ENCODE results near the gene ASIC1.

Gene ASIC1

GRCh38 chr12:50105913-50106450 is 48.6 kb downstream of the ASIC1 start:
- Histone ChIP-seq H3K36me3 (ENCODE audit: control insufficient read depth, low read depth, low read length) (peaks cover 8% of the 10 kb centered on the region), H3K9ac (ENCODE audit: low read length) (no peak overlapping the region), H3K27me3 (ENCODE audit: control insufficient read depth, insufficient read depth, low read length) (no peaks in the 10 kb centered on the region), H3K9me3 (ENCODE audit: control insufficient read depth, low read depth, low read length) (no peaks in the 10 kb centered on the region), H3K27ac (ENCODE audit: low read length) (no peak overlapping the region), H3K4me1 (ENCODE audit: control insufficient read depth, low read depth, low read length) (peaks cover 24% of the 10 kb centered on the region), H3K4me3 (ENCODE audit: low read length) (no peak overlapping the region)

DNA sequence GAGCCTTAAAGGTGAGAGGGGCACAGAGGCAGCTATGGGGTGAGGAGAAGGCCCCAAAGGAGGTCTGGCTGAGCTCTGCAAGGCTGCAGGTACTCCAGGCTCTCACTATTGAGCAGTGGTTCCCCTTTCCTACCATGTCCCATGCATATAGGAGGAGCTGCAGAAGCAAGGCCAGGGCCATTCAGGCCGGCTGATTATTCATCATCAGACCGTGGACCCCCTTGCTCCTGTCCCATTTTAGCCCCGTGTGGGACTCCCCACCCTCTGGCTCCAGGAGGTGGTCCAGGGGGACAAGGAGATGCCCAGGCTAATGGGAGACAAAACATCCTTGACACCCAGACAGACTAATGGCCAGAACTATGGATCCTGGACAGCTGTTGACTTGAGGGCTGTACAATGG is 49.5 kb downstream of the ASIC1 start:
- Histone ChIP-seq H3K27ac (ENCODE audit: low read length) (no peak overlapping the region), H3K9ac (ENCODE audit: low read length) (no peak overlapping the region), H3K9me3 (ENCODE audit: control insufficient read depth, low read depth, low read length) (no peaks in the 10 kb centered on the region), H3K27me3 (ENCODE audit: control insufficient read depth, insufficient read depth, low read length) (no peaks in the 10 kb centered on the region), H3K4me3 (ENCODE audit: low read length) (no peak overlapping the region), H3K4me1 (ENCODE audit: control insufficient read depth, low read depth, low read length) (peaks cover 24% of the 10 kb centered on the region), H3K36me3 (ENCODE audit: control insufficient read depth, low read depth, low read length) (peaks cover 5% of the 10 kb centered on the region)

- no peak overlapping the region for H3K4me3 ChIP-seq (ENCODE audit: low read length)
- no peaks in the 10 kb centered on the region for H3K27me3 ChIP-seq (ENCODE audit: control insufficient read depth, insufficient read depth, low read length)
- no peak overlapping the region for H3K9ac ChIP-seq (ENCODE audit: low read length)
- no peak overlapping the region for H3K27ac ChIP-seq (ENCODE audit: low read length)
- H3K4me1 ChIP-seq (ENCODE audit: control insufficient read depth, low read depth, low read length) = peaks cover 23% of the 10 kb centered on the region
- no peaks in the 10 kb centered on the region for H3K36me3 ChIP-seq (ENCODE audit: control insufficient read depth, low read depth, low read length)
- H3K9me3 ChIP-seq (ENCODE audit: control insufficient read depth, low read depth, low read length) = no peaks in the 10 kb centered on the region
Observed at GRCh38 chr12:50107416-50108268, 50.2 kb downstream of the ASIC1 start.

DNA sequence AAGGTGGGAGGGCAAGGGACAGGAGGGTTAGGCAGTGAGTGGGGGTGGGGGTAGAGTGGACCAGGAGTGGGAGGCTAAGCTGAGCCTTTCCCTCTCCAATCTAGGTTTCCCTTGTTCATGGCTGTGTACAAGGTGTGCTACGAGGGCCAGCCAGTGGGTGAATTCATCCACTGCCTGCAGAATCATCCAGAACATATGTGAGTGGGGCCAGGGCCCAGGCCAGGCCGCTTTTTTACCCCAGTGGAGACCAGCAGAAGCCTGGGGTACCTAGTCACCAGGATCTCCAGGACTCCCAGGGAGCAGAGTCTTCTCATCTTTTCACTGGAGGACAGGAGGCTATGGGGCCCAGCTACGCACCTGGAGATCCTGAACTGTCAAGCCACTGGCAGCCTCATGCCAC is 51.9 kb downstream of the ASIC1 start:
- Histone ChIP-seq H3K27ac (ENCODE audit: low read length) (no peak overlapping the region), H3K4me3 (ENCODE audit: low read length) (no peak overlapping the region), H3K9ac (ENCODE audit: low read length) (no peak overlapping the region), H3K27me3 (ENCODE audit: control insufficient read depth, insufficient read depth, low read length) (no peaks in the 10 kb centered on the region), H3K9me3 (ENCODE audit: control insufficient read depth, low read depth, low read length) (no peaks in the 10 kb centered on the region), H3K36me3 (ENCODE audit: control insufficient read depth, low read depth, low read length) (no peaks in the 10 kb centered on the region), H3K4me1 (ENCODE audit: control insufficient read depth, low read depth, low read length) (peaks cover 15% of the 10 kb centered on the region)

- no peaks in the 10 kb centered on the region for H3K36me3 ChIP-seq (ENCODE audit: control insufficient read depth, low read depth, low read length)
- H3K4me3 ChIP-seq (ENCODE audit: low read length) = no peak overlapping the region
- H3K4me1 ChIP-seq (ENCODE audit: control insufficient read depth, low read depth, low read length) = peaks cover 15% of the 10 kb centered on the region
- no peaks in the 10 kb centered on the region for H3K9me3 ChIP-seq (ENCODE audit: control insufficient read depth, low read depth, low read length)
- no peaks in the 10 kb centered on the region for H3K27me3 ChIP-seq (ENCODE audit: control insufficient read depth, insufficient read depth, low read length)
- H3K27ac ChIP-seq (ENCODE audit: low read length) = no peak overlapping the region
- no peak overlapping the region for H3K9ac ChIP-seq (ENCODE audit: low read length)
Observed at GRCh38 chr12:50110127-50110761, 52.8 kb downstream of the ASIC1 start.

GRCh38 chr12:50110762-50111351 is 53.5 kb downstream of the ASIC1 start:
- peaks cover 15% of the 10 kb centered on the region for H3K4me1 ChIP-seq (ENCODE audit: control insufficient read depth, low read depth, low read length)
- H3K9ac ChIP-seq (ENCODE audit: low read length) = no peak overlapping the region

GRCh38 chr12:50111395-50111692 is 53.9 kb downstream of the ASIC1 start:
- H3K27me3 ChIP-seq (ENCODE audit: control insufficient read depth, insufficient read depth, low read length) = no peaks in the 10 kb centered on the region
- no peaks in the 10 kb centered on the region for H3K36me3 ChIP-seq (ENCODE audit: control insufficient read depth, low read depth, low read length)
- H3K4me3 ChIP-seq (ENCODE audit: low read length) = peak overlapping the region; percentile 59
- no peak overlapping the region for H3K9ac ChIP-seq (ENCODE audit: low read length)
- H3K27ac ChIP-seq (ENCODE audit: low read length) = no peak overlapping the region
- peaks cover 15% of the 10 kb centered on the region for H3K4me1 ChIP-seq (ENCODE audit: control insufficient read depth, low read depth, low read length)
- H3K9me3 ChIP-seq (ENCODE audit: control insufficient read depth, low read depth, low read length) = no peaks in the 10 kb centered on the region

More at GRCh38 chr12:50110762-50111351, 53.5 kb downstream of the ASIC1 start:
- H3K9me3 ChIP-seq (ENCODE audit: control insufficient read depth, low read depth, low read length) = no peaks in the 10 kb centered on the region
- H3K27me3 ChIP-seq (ENCODE audit: control insufficient read depth, insufficient read depth, low read length) = no peaks in the 10 kb centered on the region
- H3K27ac ChIP-seq (ENCODE audit: low read length) = no peak overlapping the region
- H3K4me3 ChIP-seq (ENCODE audit: low read length) = peak overlapping the region; percentile 59
- no peaks in the 10 kb centered on the region for H3K36me3 ChIP-seq (ENCODE audit: control insufficient read depth, low read depth, low read length)

GRCh38 chr12:50111693-50112455 is 54.5 kb downstream of the ASIC1 start, which contains the start of gene COX14:
Gene COX14, plus strand, starts transcription at chr12:50112236. Its CDS starts 7,808 bp downstream, at chr12:50120044.
- peak within 1 kb of the TSS; percentile 3 for H3K27ac ChIP-seq (ENCODE audit: low read length)
- H3K4me1 ChIP-seq (ENCODE audit: control insufficient read depth, low read depth, low read length) = peaks cover 15% of the 10 kb centered on the region

DNA sequence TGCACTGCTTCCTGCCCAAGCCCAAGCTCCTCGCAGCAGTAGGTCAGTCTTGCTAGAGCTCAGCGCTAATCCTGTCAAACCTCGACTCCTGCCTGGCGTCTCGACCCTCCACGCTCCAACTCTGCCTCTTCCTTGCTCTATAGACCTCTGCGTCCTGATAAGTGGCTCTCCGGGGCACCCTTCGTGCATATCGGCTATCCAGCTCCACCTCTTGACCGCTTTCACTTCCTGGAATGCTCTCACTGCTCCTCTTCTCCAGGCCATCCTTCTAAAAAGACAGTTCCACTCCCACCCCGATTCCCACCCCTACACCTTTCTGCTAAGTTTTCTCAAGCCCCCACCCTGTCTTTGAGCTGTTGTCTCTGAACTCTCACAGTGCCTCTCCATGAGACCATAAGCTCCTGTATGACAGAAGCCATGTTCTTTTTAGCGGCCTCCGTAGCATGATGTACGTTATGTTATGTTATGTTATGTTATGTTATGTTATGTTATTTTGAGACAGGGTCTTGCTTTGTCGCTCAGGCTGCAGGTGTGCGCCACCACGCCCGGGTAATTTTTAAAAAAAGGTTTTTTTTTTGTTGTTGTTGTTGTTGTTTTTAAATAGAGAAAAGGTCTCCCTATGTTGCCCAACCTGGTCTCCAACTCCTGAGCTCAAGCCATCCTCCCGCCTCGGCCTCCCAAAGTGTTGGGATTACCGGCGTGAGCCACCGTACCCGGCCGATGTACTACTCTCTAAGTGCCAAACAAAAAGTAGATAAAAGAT is 55.2 kb downstream of the ASIC1 start:
- no peaks in the 10 kb centered on the region for H3K9me3 ChIP-seq (ENCODE audit: control insufficient read depth, low read depth, low read length)
- no peaks in the 10 kb centered on the region for H3K36me3 ChIP-seq (ENCODE audit: control insufficient read depth, low read depth, low read length)
- peak overlapping the region; percentile 3 for H3K27ac ChIP-seq (ENCODE audit: low read length)
- H3K9ac ChIP-seq (ENCODE audit: low read length) = peak overlapping the region; percentile 68
- H3K27me3 ChIP-seq (ENCODE audit: control insufficient read depth, insufficient read depth, low read length) = no peaks in the 10 kb centered on the region
- H3K4me3 ChIP-seq (ENCODE audit: low read length) = peak overlapping the region; percentile 78
- H3K4me1 ChIP-seq (ENCODE audit: control insufficient read depth, low read depth, low read length) = peaks cover 15% of the 10 kb centered on the region

More at GRCh38 chr12:50111693-50112455, 54.5 kb downstream of the ASIC1 start, which contains the start of gene COX14:
- Histone ChIP-seq H3K36me3 (ENCODE audit: control insufficient read depth, low read depth, low read length) (no peaks in the 10 kb centered on the region), H3K27me3 (ENCODE audit: control insufficient read depth, insufficient read depth, low read length) (no peaks in the 10 kb centered on the region), H3K9ac (ENCODE audit: low read length) (peak within 1 kb of the TSS; percentile 68), H3K4me3 (ENCODE audit: low read length) (peak within 1 kb of the TSS; percentile 78), H3K9me3 (ENCODE audit: control insufficient read depth, low read depth, low read length) (no peaks in the 10 kb centered on the region)

DNA sequence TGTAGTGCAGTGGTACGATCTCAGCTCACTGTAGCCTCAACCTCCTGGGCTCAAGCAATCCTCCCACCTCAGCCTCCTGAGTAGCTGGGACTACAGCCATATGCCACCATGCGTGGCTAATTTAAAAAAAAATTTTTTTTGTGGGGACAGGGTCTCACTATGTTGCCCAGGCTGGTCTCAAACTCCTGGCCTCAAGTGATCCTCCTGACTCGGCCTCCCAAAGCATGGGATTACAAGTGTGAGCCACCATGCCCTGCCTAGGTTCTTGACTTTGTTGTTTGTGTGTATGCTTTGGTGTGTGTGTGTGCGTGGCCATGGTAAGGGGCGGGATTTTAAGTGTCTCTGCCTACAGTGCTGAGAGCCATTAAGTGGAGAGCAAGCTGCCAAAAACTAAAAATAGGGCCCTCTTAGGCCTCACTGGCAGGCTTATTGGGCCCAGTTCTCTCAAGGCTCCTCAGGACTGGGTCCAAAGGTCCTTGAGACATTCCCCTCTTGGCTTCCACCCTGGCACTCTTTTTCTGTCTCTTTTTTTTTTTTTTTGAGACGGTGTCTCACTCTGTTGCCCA is 59.7 kb downstream of the ASIC1 start:
- no peaks in the 10 kb centered on the region for H3K9me3 ChIP-seq (ENCODE audit: control insufficient read depth, low read depth, low read length)
- H3K27ac ChIP-seq (ENCODE audit: low read length) = no peak overlapping the region
- no peak overlapping the region for H3K4me3 ChIP-seq (ENCODE audit: low read length)
- no peaks in the 10 kb centered on the region for H3K4me1 ChIP-seq (ENCODE audit: control insufficient read depth, low read depth, low read length)
- no peaks in the 10 kb centered on the region for H3K36me3 ChIP-seq (ENCODE audit: control insufficient read depth, low read depth, low read length)
- H3K27me3 ChIP-seq (ENCODE audit: control insufficient read depth, insufficient read depth, low read length) = no peaks in the 10 kb centered on the region
- H3K9ac ChIP-seq (ENCODE audit: low read length) = no peak overlapping the region
